ENCODE measurements around the gene NT5E.

Gene NT5E

GRCh38 chr6:85490516-85491248 is 40.8 kb downstream of the NT5E start:
- Histone ChIP-seq H3K4me3 (ENCODE audit: low read depth, low read length) (no peak overlapping the region), H3K27ac (no peak overlapping the region), H3K27me3 (replicated peaks) (no peaks in the 10 kb centered on the region), H3K36me3 (replicated peaks) (peaks cover 43% of the 10 kb centered on the region)
- TF ChIP-seq, protein P1, sequence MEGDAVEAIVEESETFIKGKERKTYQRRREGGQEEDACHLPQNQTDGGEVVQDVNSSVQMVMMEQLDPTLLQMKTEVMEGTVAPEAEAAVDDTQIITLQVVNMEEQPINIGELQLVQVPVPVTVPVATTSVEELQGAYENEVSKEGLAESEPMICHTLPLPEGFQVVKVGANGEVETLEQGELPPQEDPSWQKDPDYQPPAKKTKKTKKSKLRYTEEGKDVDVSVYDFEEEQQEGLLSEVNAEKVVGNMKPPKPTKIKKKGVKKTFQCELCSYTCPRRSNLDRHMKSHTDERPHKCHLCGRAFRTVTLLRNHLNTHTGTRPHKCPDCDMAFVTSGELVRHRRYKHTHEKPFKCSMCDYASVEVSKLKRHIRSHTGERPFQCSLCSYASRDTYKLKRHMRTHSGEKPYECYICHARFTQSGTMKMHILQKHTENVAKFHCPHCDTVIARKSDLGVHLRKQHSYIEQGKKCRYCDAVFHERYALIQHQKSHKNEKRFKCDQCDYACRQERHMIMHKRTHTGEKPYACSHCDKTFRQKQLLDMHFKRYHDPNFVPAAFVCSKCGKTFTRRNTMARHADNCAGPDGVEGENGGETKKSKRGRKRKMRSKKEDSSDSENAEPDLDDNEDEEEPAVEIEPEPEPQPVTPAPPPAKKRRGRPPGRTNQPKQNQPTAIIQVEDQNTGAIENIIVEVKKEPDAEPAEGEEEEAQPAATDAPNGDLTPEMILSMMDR (IDR thresholded peaks at IDR 0.05; ENCODE audit: low read depth, low read length, missing control alignments) = no peak
- DNase-seq = no peak
- in situ Hi-C loops (cut with HindIII; ENCODE audit: low pct_ligation_motif_present, low sequenced_read_pairs) = no loop called here

- H3K4me3 ChIP-seq (ENCODE audit: low read depth, low read length) = no peak overlapping the region
- no peak for DNase-seq
- in situ Hi-C loops (cut with HindIII; ENCODE audit: low pct_ligation_motif_present, low sequenced_read_pairs) = no loop called here
- TF ChIP-seq, protein P1 (IDR thresholded peaks at IDR 0.05; ENCODE audit: low read depth, low read length, missing control alignments) = no peak
- H3K27me3 ChIP-seq (replicated peaks) = no peaks in the 10 kb centered on the region
- H3K27ac ChIP-seq = no peak overlapping the region
- peaks cover 29% of the 10 kb centered on the region for H3K36me3 ChIP-seq (replicated peaks)
These were observed 43.5 kb downstream of the NT5E start for GRCh38 chr6:85493389-85493788.

DNA sequence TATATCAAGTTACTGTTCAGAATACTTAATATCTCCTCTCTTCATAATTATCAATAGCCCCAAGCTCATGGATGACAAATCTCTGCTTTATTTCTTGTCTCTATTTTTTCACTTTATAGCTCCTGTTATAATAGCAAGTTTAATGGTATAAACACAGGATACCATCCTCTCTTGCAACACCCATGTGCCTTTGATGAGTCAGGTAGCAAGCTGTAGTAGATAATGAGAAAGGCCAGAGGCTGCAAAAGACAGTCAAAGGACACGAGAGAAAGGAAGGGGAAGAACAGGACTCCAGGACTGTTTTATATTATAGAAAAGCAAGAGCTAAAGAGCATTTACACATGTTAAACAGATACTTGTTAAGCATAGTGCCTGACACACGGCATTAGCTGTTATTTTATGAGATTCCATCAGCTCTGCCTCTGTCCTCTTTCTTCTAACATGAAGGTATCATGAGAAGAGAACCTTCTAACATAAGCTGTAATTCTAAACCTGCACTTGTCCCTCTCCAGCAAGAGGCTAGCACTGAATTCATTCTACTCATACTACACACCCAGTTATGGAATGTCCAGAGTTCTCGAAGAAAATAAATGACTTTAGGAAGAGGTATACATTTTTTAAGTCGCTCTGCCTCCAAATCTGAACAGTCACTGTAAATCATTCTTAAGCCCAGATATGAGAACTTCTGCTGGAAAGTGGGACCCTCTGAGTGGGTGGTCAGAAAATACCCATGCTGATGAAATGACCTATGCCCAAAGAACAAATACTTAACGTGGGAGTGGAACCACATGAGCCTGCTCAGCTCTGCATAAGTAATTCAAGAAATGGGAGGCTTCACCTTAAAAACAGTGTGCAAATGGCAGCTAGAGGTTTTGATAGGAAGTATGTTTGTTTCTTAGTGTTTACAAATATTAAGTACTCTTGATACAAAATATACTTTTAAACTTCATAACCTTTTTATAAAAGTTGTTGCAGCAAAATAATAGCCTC is 45.0 kb downstream of the NT5E start:
- TF ChIP-seq, protein P1 (IDR thresholded peaks at IDR 0.05; ENCODE audit: low read depth, low read length, missing control alignments) = no peak
- Histone ChIP-seq H3K4me3 (ENCODE audit: low read depth, low read length) (no peak overlapping the region), H3K36me3 (replicated peaks) (peaks cover 22% of the 10 kb centered on the region), H3K27me3 (replicated peaks) (no peaks in the 10 kb centered on the region), H3K27ac (no peak overlapping the region)
- in situ Hi-C loops (cut with HindIII; ENCODE audit: low pct_ligation_motif_present, low sequenced_read_pairs) = no loop called here
- no peak for DNase-seq

DNA sequence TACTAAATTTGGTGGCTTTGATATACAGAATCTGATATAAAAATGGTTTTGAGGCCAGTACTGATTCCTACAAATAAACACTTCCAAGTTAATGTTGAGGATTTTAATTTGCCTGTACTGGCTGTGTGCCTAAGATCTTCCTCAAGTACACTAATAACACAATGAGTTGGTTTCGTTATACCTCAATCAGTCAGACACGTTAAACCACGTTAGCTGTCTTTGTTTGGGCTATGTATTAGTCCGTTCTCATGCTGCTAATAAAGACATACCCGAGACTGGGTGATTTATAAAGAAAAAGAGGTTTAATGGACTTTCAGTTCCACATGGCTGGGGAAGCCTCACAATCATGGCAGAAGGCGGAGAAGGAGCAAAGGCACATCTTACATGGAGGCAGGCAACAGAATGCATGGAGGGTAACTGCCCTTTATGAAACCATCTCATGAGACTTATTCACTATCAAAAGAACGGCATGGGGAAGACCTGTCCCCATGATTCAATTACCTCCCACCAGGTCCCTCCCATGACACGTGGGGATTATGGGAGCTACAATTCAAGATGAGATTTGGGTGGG is 46.2 kb downstream of the NT5E start:
- TF ChIP-seq, protein P1 (IDR thresholded peaks at IDR 0.05; ENCODE audit: low read depth, low read length, missing control alignments) = no peak
- no peaks in the 10 kb centered on the region for H3K27me3 ChIP-seq (replicated peaks)
- peaks cover 13% of the 10 kb centered on the region for H3K36me3 ChIP-seq (replicated peaks)
- no peak overlapping the region for H3K27ac ChIP-seq
- in situ Hi-C loops (cut with HindIII; ENCODE audit: low pct_ligation_motif_present, low sequenced_read_pairs) = no loop called here
- H3K4me3 ChIP-seq (ENCODE audit: low read depth, low read length) = no peak overlapping the region
- no peak for DNase-seq

DNA sequence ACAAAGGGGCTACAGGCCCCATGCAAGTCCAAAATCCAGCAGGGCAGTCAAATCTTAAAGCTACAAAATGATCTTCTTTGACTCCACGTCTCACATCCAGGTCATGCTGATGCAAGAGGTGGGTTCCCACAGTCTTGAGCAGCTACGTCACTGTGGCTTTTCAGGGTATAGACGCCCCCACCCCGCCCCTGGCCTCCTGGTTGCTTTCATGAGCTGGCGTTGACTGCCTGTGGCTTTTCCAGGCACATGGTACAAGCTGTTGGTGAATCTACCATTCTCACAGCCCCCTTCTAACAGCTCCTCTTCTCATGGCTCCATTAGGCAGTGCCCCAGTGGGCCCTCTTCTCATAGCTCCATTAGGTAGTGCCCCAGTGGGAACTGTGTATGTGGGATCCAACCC is 47.0 kb downstream of the NT5E start:
- H3K4me3 ChIP-seq (ENCODE audit: low read depth, low read length) = no peak overlapping the region
- TF ChIP-seq, protein P1 (IDR thresholded peaks at IDR 0.05; ENCODE audit: low read depth, low read length, missing control alignments) = no peak
- H3K27ac ChIP-seq = no peak overlapping the region
- no peak for DNase-seq
- in situ Hi-C loops (cut with HindIII; ENCODE audit: low pct_ligation_motif_present, low sequenced_read_pairs) = no loop called here
- H3K27me3 ChIP-seq (replicated peaks) = no peaks in the 10 kb centered on the region
- peaks cover 11% of the 10 kb centered on the region for H3K36me3 ChIP-seq (replicated peaks)
